GM13976 (cell line): ENCODE measurements around the gene PPP1R37.

ENCODE experiments used
- DNase-seq: peaks from one replicate; pipeline ENCODE4 v3.0.0; 2012; ENCODE audit warnings: low spot score
- CTCF ChIP-seq: IDR thresholded peaks from 2 replicates; pipeline ENCODE4 v1.5.1; 2012; ENCODE audit warnings: borderline replicate concordance, mild to moderate bottlenecking; ENCODE audit not compliant: insufficient read depth; ENCODE audit errors: extremely low read depth, missing control alignments, control extremely low read depth
- in situ Hi-C: fragments of 300-500 bp; cut with MboI; formaldehyde crosslinking; loops from one replicate; pipeline ENCODE4 v1.12.0; 2022; ENCODE audit warnings: low sequenced_read_pairs, mixed read lengths, inconsistent platforms; ENCODE audit not compliant: unreplicated experiment

PPP1R37 gene

GRCh38 chr19:45145270-45146189, 52.6 kb downstream of the PPP1R37 start:
- no peak for DNase-seq
- in situ Hi-C loops, result no loop called here
- TF ChIP-seq CTCF, result no peak

- in situ Hi-C loops, result no loop called here
- no peak for TF ChIP-seq CTCF
- no peak for DNase-seq
These were observed 53.3 kb downstream of the PPP1R37 start for GRCh38 chr19:45146251-45146650.

GRCh38 chr19:45146741-45147205, 53.8 kb downstream of the PPP1R37 start:
- DNase-seq, result no peak
- in situ Hi-C loops, result no loop called here

DNA sequence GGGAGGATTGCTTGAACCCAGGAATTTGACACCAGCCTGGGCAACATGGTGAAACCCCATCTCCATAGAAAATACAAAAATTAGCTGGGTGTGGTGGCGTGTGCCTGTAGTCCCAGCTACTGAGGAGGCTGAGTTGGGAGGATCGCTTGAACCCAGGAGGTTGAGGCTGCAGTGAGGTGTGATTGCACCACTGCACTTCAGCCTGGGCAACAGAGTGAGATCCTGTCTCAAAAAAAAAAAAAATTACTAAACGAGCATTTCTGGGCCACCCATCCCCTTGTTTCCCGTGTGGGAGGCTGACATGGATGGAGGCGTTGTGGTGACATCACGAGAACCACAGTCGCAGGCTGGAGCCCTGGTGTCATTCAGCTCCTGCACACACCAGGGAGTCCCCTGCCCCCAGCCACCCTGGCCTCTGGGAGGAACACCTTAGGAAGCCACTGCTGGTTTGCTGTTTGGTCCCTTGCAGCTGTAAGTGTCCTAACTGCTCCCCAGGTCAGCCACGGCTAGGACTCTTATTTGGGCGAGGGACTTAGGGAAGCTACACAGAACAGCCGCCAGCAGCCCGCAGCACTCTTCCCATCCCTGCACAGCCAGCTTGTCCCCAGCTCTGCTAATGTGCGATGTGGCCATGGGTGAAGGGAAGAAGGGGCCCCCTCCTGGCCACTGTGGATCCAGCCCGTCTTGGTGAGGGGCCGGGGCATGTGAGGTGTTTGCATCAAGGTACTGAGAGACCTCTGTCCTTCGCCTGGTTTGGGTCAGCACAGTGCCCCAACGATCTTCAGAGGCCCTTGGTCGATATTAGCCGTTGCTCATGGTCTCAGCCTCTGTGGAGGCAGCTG, 55.1 kb downstream of the PPP1R37 start:
- no peak for TF ChIP-seq CTCF
- in situ Hi-C loops, result no loop called here
- DNase-seq, result no peak

More at GRCh38 chr19:45146741-45147205, 53.8 kb downstream of the PPP1R37 start:
- no peak for TF ChIP-seq CTCF

GRCh38 chr19:45149129-45149528, 56.1 kb downstream of the PPP1R37 start:
- no peak for TF ChIP-seq CTCF
- DNase-seq, result no peak
- in situ Hi-C loops, result no loop called here

- in situ Hi-C loops, result no loop called here
- no peak for TF ChIP-seq CTCF
- no peak for DNase-seq
These were observed 57.2 kb downstream of the PPP1R37 start for GRCh38 chr19:45150180-45150579.
